Muscle of leg (tissue), 11 donors: Measurements from ENCODE around the gene EXD2. TPM values are rescaled to one million over a fixed set of nuclear protein-coding genes. Genes with fewer than 3 reads are reported as not detected.
"Not testable (repeated sequence)": the region's sequence is repeated elsewhere in the genome, so short reads cannot be mapped to it uniquely, and the experiment has no call there.

Experiments
- DNase-seq: peaks from one replicate; pipeline ENCODE4 v3.0.0; 2013
- H3K27ac ChIP-seq: one replicate; pipeline ENCODE4 v1.5.1; 2013; ENCODE audit warnings: mild to moderate bottlenecking, low read length, control low read depth
- H3K27me3 ChIP-seq: one replicate; pipeline ENCODE4 v1.6.1; 2013; ENCODE audit warnings: low read length; ENCODE audit not compliant: control insufficient read depth, insufficient read depth
- H3K36me3 ChIP-seq: one replicate; pipeline ENCODE4 v1.6.1; 2013; ENCODE audit warnings: low read length; ENCODE audit not compliant: control insufficient read depth, insufficient read depth
- H3K4me1 ChIP-seq: one replicate; pipeline ENCODE4 v1.6.1; 2013; ENCODE audit warnings: low read length; ENCODE audit not compliant: control insufficient read depth, insufficient read depth
- H3K4me3 ChIP-seq: one replicate; pipeline ENCODE4 v1.5.1; 2013; ENCODE audit warnings: low read length, control low read depth
- H3K9me3 ChIP-seq: replicated peaks from 2 replicates; pipeline ENCODE4 v1.6.1; 2013; ENCODE audit warnings: low read depth, low read length; ENCODE audit not compliant: control insufficient read depth
- WGBS: methylation state at CpG from one replicate; pipeline ENCODE4 v1.1.5; 2013; ENCODE audit warnings: missing lambda C conversion rate; ENCODE audit not compliant: insufficient coverage; 5-methylcytosine and 5-hydroxymethylcytosine counted together
- polyA plus RNA-seq, 8 donors: library from polyadenylated mRNA; unstranded; fragments of 120-200 nt; gene quantifications; one replicate each; pipeline versions ENCODE4 v1.2.1 to v1.2.3, GENCODE V29; 2013; ENCODE audit warnings: inconsistent platforms in 1 of 8, low replicate concordance in 1 of 8; ENCODE audit not compliant: insufficient read length in 8 of 8, insufficient read depth in 1 of 8
- total RNA-seq: library from RNA; stranded (reverse); fragments of 120-200 nt; gene quantifications from one replicate; pipeline ENCODE4 v1.2.4, GENCODE V29; 2013

Gene EXD2
- total and polyA plus RNA-seq, 9 donors = 13.1 to 17.2 (median 15.3) TPM

GRCh38 chr14:69190191-69190590 is 1.1 kb upstream of the EXD2 start:
- H3K4me1 ChIP-seq = no peaks in the 10 kb centered on the region
- no peaks in the 10 kb centered on the region for H3K9me3 ChIP-seq
- peaks cover 3% of the 10 kb centered on the region for H3K27me3 ChIP-seq
- H3K36me3 ChIP-seq = no peaks in the 10 kb centered on the region
- DNase-seq = no peak
- no peak overlapping the region for H3K4me3 ChIP-seq
- WGBS = no CpG with 5 or more reads among the region's 2 CpGs
- H3K27ac ChIP-seq = no peak overlapping the region

GRCh38 chr14:69193721-69194120 is 2.4 kb downstream of the EXD2 start:
- Histone ChIP-seq H3K27me3 (no peaks in the 10 kb centered on the region), H3K9me3 (no peaks in the 10 kb centered on the region), H3K27ac (no peak overlapping the region), H3K4me3 (no peak overlapping the region), H3K36me3 (no peaks in the 10 kb centered on the region), H3K4me1 (no peaks in the 10 kb centered on the region)
- DNase-seq = no peak
- no CpG with 5 or more reads among the region's 5 CpGs for WGBS

GRCh38 chr14:69199786-69200185 is 8.5 kb downstream of the EXD2 start:
- H3K27ac ChIP-seq = no peak overlapping the region
- no CpG with 5 or more reads among the region's 10 CpGs for WGBS
- H3K4me1 ChIP-seq = no peaks in the 10 kb centered on the region
- DNase-seq = no peak
- H3K9me3 ChIP-seq = no peaks in the 10 kb centered on the region
- no peak overlapping the region for H3K4me3 ChIP-seq
- no peaks in the 10 kb centered on the region for H3K27me3 ChIP-seq
- H3K36me3 ChIP-seq = no peaks in the 10 kb centered on the region

- peaks cover 2% of the 10 kb centered on the region for H3K36me3 ChIP-seq
- DNase-seq = no peak
Observed at GRCh38 chr14:69204753-69205152, 13.5 kb downstream of the EXD2 start.

GRCh38 chr14:69207435-69208041 is 16.2 kb downstream of the EXD2 start:
- WGBS = 100% methylated on average over 1 of the region's 7 CpGs
- no peak overlapping the region for H3K4me3 ChIP-seq
- H3K9me3 ChIP-seq = no peaks in the 10 kb centered on the region
- peaks cover 5% of the 10 kb centered on the region for H3K36me3 ChIP-seq
- no peak overlapping the region for H3K27ac ChIP-seq
- H3K27me3 ChIP-seq = no peaks in the 10 kb centered on the region
- no peak for DNase-seq
- no peaks in the 10 kb centered on the region for H3K4me1 ChIP-seq

More at GRCh38 chr14:69204753-69205152, 13.5 kb downstream of the EXD2 start:
- Histone ChIP-seq H3K9me3 (no peaks in the 10 kb centered on the region), H3K4me3 (no peak overlapping the region), H3K27me3 (no peaks in the 10 kb centered on the region), H3K27ac (no peak overlapping the region), H3K4me1 (no peaks in the 10 kb centered on the region)

GRCh38 chr14:69208666-69209065 is 17.4 kb downstream of the EXD2 start:
- no peak overlapping the region for H3K4me3 ChIP-seq
- 92% methylated on average over 4 of the region's 5 CpGs for WGBS
- no peak overlapping the region for H3K27ac ChIP-seq
- no peaks in the 10 kb centered on the region for H3K9me3 ChIP-seq
- H3K4me1 ChIP-seq = no peaks in the 10 kb centered on the region
- H3K27me3 ChIP-seq = no peaks in the 10 kb centered on the region
- H3K36me3 ChIP-seq = peaks cover 10% of the 10 kb centered on the region
- DNase-seq = no peak

- Histone ChIP-seq H3K36me3 (peaks cover 9% of the 10 kb centered on the region), H3K9me3 (no peaks in the 10 kb centered on the region), H3K27ac (no peak overlapping the region), H3K4me1 (no peaks in the 10 kb centered on the region), H3K4me3 (no peak overlapping the region), H3K27me3 (no peaks in the 10 kb centered on the region)
- WGBS = 50% methylated on average over 1 of the region's 2 CpGs
- DNase-seq = no peak
Observed at GRCh38 chr14:69214393-69214792, 23.1 kb downstream of the EXD2 start.

- not testable (repeated sequence) for H3K9me3 ChIP-seq, H3K27me3 ChIP-seq, H3K27ac ChIP-seq, H3K4me3 ChIP-seq, H3K4me1 ChIP-seq, H3K36me3 ChIP-seq, DNase-seq
- no CpG with 5 or more reads among the region's 3 CpGs for WGBS
Observed at GRCh38 chr14:69217663-69218062, 26.4 kb downstream of the EXD2 start.

GRCh38 chr14:69224946-69225345 is 33.6 kb downstream of the EXD2 start:
- Histone ChIP-seq H3K36me3 (peaks cover 23% of the 10 kb centered on the region), H3K4me1 (no peaks in the 10 kb centered on the region), H3K9me3 (no peaks in the 10 kb centered on the region), H3K27me3 (no peaks in the 10 kb centered on the region), H3K27ac (no peak overlapping the region), H3K4me3 (no peak overlapping the region)
- WGBS = 79% methylated on average over 4 of the region's 4 CpGs
- no peak for DNase-seq

- Histone ChIP-seq H3K4me1 (no peaks in the 10 kb centered on the region), H3K9me3 (no peaks in the 10 kb centered on the region), H3K27ac (no peak overlapping the region), H3K36me3 (peaks cover 25% of the 10 kb centered on the region), H3K4me3 (no peak overlapping the region), H3K27me3 (no peaks in the 10 kb centered on the region)
- WGBS = 73% methylated on average over 8 of the region's 9 CpGs
- no peak for DNase-seq
Observed at GRCh38 chr14:69226178-69226577, 34.9 kb downstream of the EXD2 start.

GRCh38 chr14:69226736-69227135 is 35.4 kb downstream of the EXD2 start:
- Histone ChIP-seq H3K4me3 (no peak overlapping the region), H3K27me3 (no peaks in the 10 kb centered on the region), H3K36me3 (peaks cover 27% of the 10 kb centered on the region), H3K27ac (no peak overlapping the region), H3K4me1 (no peaks in the 10 kb centered on the region), H3K9me3 (no peaks in the 10 kb centered on the region)
- WGBS = no CpG with 5 or more reads among the region's 2 CpGs
- no peak for DNase-seq
